ENCODE results near the gene NRG2. TPM values are rescaled to one million over a fixed set of nuclear protein-coding genes. Genes with fewer than 3 reads are reported as not detected.

NRG2 gene
- total RNA-seq, 1 experiment from 2014 or later, result 0.59 TPM

- no peaks in the 10 kb centered on the region for H3K27me3 Mint-ChIP-seq (ENCODE audit: insufficient read depth, unreplicated experiment)
- intact Hi-C loops (cut with micrococcal nuclease; ENCODE audit: unreplicated experiment), result no loop called here
Observed at GRCh38 chr5:139979943-139980342, 63.2 kb downstream of the NRG2 start.

GRCh38 chr5:139979518-139979917 is 63.6 kb downstream of the NRG2 start:
- Mint-ChIP-seq H3K4me3 (ENCODE audit: unreplicated experiment) (no peak overlapping the region), H3K9me3 (ENCODE audit: unreplicated experiment) (no peaks in the 10 kb centered on the region), H3K27ac (ENCODE audit: unreplicated experiment) (no peak overlapping the region), H3K4me1 (ENCODE audit: low read depth, unreplicated experiment) (no peaks in the 10 kb centered on the region), H3K27me3 (ENCODE audit: insufficient read depth, unreplicated experiment) (no peaks in the 10 kb centered on the region), H3K36me3 (ENCODE audit: insufficient read depth, unreplicated experiment) (no peaks in the 10 kb centered on the region)
- no TSS peak for BruUV-seq (replicated peaks)
- POLR2A ChIA-PET, result no interaction called here
- CTCF ChIA-PET, result interaction anchor here (0.8 to 2.0 kb wide), 2 partner anchors 10 to 75 kb away, joined by 3 to 12 read pairs; no protein-coding TSS in a partner anchor
- no peak for DNase-seq
- Histone ChIP-seq H3K27me3 (replicated peaks; ENCODE audit: control insufficient read depth, insufficient read depth, low read length) (no peaks in the 10 kb centered on the region; the same call in 1 of the 2 replicates), H3K36me3 (ENCODE audit: control insufficient read depth, insufficient read depth, low read length) (no peaks in the 10 kb centered on the region), H3K4me3 (ENCODE audit: low read depth, low read length) (no peak overlapping the region), H3K4me1 (peaks cover 10% of the 10 kb centered on the region), H3K9me3 (no peaks in the 10 kb centered on the region)
- no peak for TF ChIP-seq CTCF (IDR thresholded peaks at IDR 0.05; ENCODE audit: insufficient read depth in 1 of 2, low read depth in 1 of 2, low read length in 1 of 2, severe bottlenecking in 1 of 2, unreplicated experiment in 1 of 2)
- intact Hi-C loops (cut with micrococcal nuclease; ENCODE audit: unreplicated experiment), result no loop called here

More at GRCh38 chr5:139979943-139980342, 63.2 kb downstream of the NRG2 start:
- ChIA-PET POLR2A (no interaction called here), CTCF (interaction anchor here (0.7 to 2.0 kb wide), 3 partner anchors 11 to 75 kb away, joined by 3 to 12 read pairs (median 3); no protein-coding TSS in a partner anchor)
- Histone ChIP-seq H3K4me3 (ENCODE audit: low read depth, low read length) (no peak overlapping the region), H3K4me1 (peaks cover 10% of the 10 kb centered on the region), H3K9me3 (no peaks in the 10 kb centered on the region), H3K36me3 (ENCODE audit: control insufficient read depth, insufficient read depth, low read length) (no peaks in the 10 kb centered on the region), H3K27me3 (replicated peaks; ENCODE audit: control insufficient read depth, insufficient read depth, low read length) (no peaks in the 10 kb centered on the region; the same call in 1 of the 2 replicates)
- Mint-ChIP-seq H3K27ac (ENCODE audit: unreplicated experiment) (no peak overlapping the region), H3K9me3 (ENCODE audit: unreplicated experiment) (no peaks in the 10 kb centered on the region), H3K4me1 (ENCODE audit: low read depth, unreplicated experiment) (no peaks in the 10 kb centered on the region), H3K36me3 (ENCODE audit: insufficient read depth, unreplicated experiment) (no peaks in the 10 kb centered on the region), H3K4me3 (ENCODE audit: unreplicated experiment) (no peak overlapping the region)
- TF ChIP-seq CTCF (IDR thresholded peaks at IDR 0.05; ENCODE audit: insufficient read depth in 1 of 2, low read depth in 1 of 2, low read length in 1 of 2, severe bottlenecking in 1 of 2, unreplicated experiment in 1 of 2), result no peak
- BruUV-seq (replicated peaks), result no TSS peak
- DNase-seq, result no peak

GRCh38 chr5:139976703-139977102 is 66.4 kb downstream of the NRG2 start:
- Histone ChIP-seq H3K27me3 (replicated peaks; ENCODE audit: control insufficient read depth, insufficient read depth, low read length) (no peaks in the 10 kb centered on the region; the same call in 1 of the 2 replicates), H3K4me3 (ENCODE audit: low read depth, low read length) (no peak overlapping the region), H3K9me3 (no peaks in the 10 kb centered on the region), H3K4me1 (peaks cover 10% of the 10 kb centered on the region), H3K36me3 (ENCODE audit: control insufficient read depth, insufficient read depth, low read length) (no peaks in the 10 kb centered on the region)
- H3K9me3 Mint-ChIP-seq (ENCODE audit: unreplicated experiment), result no peaks in the 10 kb centered on the region
- intact Hi-C loops (cut with micrococcal nuclease; ENCODE audit: unreplicated experiment), result no loop called here
- POLR2A ChIA-PET, result no interaction called here
- BruUV-seq (replicated peaks), result no TSS peak
- DNase-seq, result no peak
- H3K4me3 Mint-ChIP-seq (ENCODE audit: unreplicated experiment), result no peak overlapping the region
- TF ChIP-seq CTCF (IDR thresholded peaks at IDR 0.05; ENCODE audit: insufficient read depth in 1 of 2, low read depth in 1 of 2, low read length in 1 of 2, severe bottlenecking in 1 of 2, unreplicated experiment in 1 of 2), result no peak
- H3K4me1 Mint-ChIP-seq (ENCODE audit: low read depth, unreplicated experiment), result no peaks in the 10 kb centered on the region
- H3K27ac Mint-ChIP-seq (ENCODE audit: unreplicated experiment), result no peak overlapping the region
- no peaks in the 10 kb centered on the region for H3K27me3 Mint-ChIP-seq (ENCODE audit: insufficient read depth, unreplicated experiment)
- CTCF ChIA-PET, result no interaction called here
- H3K36me3 Mint-ChIP-seq (ENCODE audit: insufficient read depth, unreplicated experiment), result no peaks in the 10 kb centered on the region

All from Caco-2 (cell line).